ENCODE measurements around the gene GRIK4. TPM values are rescaled to one million over a fixed set of nuclear protein-coding genes. Genes with fewer than 3 reads are reported as not detected.

The GRIK4 gene
- total and polyA plus RNA-seq, 9 of the 15 experiments (the other 6 are each of a cell fraction or from before 2014, with no cell fraction given) = not detected

- no peaks in the 10 kb centered on the region for H3K79me2 ChIP-seq (ENCODE audit: control insufficient read depth, insufficient read depth, low read length)
- H3K4me2 ChIP-seq (ENCODE audit: insufficient read depth, low read length) = no peak overlapping the region
- ChIA-PET POLR2A (no interaction called here), CTCF (ENCODE audit: low intra/inter-chr PET ratio) (no interaction called here)
- BruUV-seq (replicated peaks) = no TSS peak
- no peak overlapping the region for H3K4me3 ChIP-seq
- no peak for TF ChIP-seq SRF (CRISPR knock-in tag; IDR thresholded peaks at IDR 0.05)
- no peak for TF ChIP-seq SRSF1 (IDR thresholded peaks at IDR 0.05; ENCODE audit: low read depth, low read length)
- no peak for TF ChIP-seq RB1 (IDR thresholded peaks at IDR 0.05; ENCODE audit: low read depth)
- TF ChIP-seq HDAC3 (IDR thresholded peaks at IDR 0.05; ENCODE audit: borderline replicate concordance, partially characterized antibody) = no peak
- TF ChIP-seq ID3 (CRISPR knock-in tag; IDR thresholded peaks at IDR 0.05) = no peak
- TF ChIP-seq ID3 (tag; IDR thresholded peaks at IDR 0.05) = no peak
- TF ChIP-seq NONO (IDR thresholded peaks at IDR 0.05; ENCODE audit: low read depth in 2 of 2, low read length in 1 of 2) = no peak
- TF ChIP-seq NCOA6 (IDR thresholded peaks at IDR 0.05) = no peak
- no peak for TF ChIP-seq YBX1 (IDR thresholded peaks at IDR 0.05)
- TF ChIP-seq ZNF778 (CRISPR knock-in tag; IDR thresholded peaks at IDR 0.05) = no peak
- no peak for TF ChIP-seq TFAM (CRISPR knock-in tag; conservative IDR thresholded peaks at IDR 0.05)
- no peak for TF ChIP-seq SMAD4 (CRISPR knock-in tag; conservative IDR thresholded peaks at IDR 0.05)
- TF ChIP-seq NR2C2 (CRISPR knock-in tag; IDR thresholded peaks at IDR 0.05) = no peak
- TF ChIP-seq NR2C2 (tag; IDR thresholded peaks at IDR 0.05) = no peak
- TF ChIP-seq MTA3 (IDR thresholded peaks at IDR 0.05; ENCODE audit: borderline replicate concordance) = no peak
- TF ChIP-seq ZNF77 (CRISPR knock-in tag; IDR thresholded peaks at IDR 0.05) = no peak
- H3K27me3 ChIP-seq (ENCODE audit: control insufficient read depth in 2 of 2, insufficient read depth in 2 of 2, low read length in 2 of 2) = peaks cover 4 to 19% of the 10 kb centered on the region in 2 experiments; a peak in 3 of 5 replicates
- H3K9me1 ChIP-seq (ENCODE audit: control insufficient read depth, insufficient read depth, low read length) = no peaks in the 10 kb centered on the region
- no peak overlapping the region for H3K9ac ChIP-seq (ENCODE audit: insufficient read depth in 1 of 2, low read depth in 2 of 2, low read length in 2 of 2)
- no peak for ATAC-seq
- no peaks in the 10 kb centered on the region for H4K20me1 ChIP-seq (replicated peaks; ENCODE audit: control insufficient read depth, insufficient read depth, low read length)
- DNase-seq (ENCODE audit: extremely low read depth in 1 of 4, low spot score in 3 of 4) = no peak
- no peak overlapping the region for H2AFZ ChIP-seq (ENCODE audit: low read depth, low read length)
- intact Hi-C loops (cut with micrococcal nuclease) (no loop called here), in situ Hi-C loops (cut with MboI) (no loop called here)
- WGBS (ENCODE audit: insufficient coverage, low coverage, missing lambda C conversion rate) = 16% methylated on average over 8 of the region's 8 CpGs
- H3K27ac ChIP-seq (ENCODE audit: extremely low read depth, low read depth, low read length) = no peak overlapping the region
- FAIRE-seq = no peak
- H3K9me3 ChIP-seq (replicated peaks; ENCODE audit: control insufficient read depth, insufficient read depth, low read depth, low read length) = no peaks in the 10 kb centered on the region
- H3K36me3 ChIP-seq (ENCODE audit: control insufficient read depth, insufficient read depth, low read length) = no peaks in the 10 kb centered on the region
- peaks cover 0 to 8% of the 10 kb centered on the region in 2 experiments; a peak in 2 of 5 replicates for H3K4me1 ChIP-seq (replicated peaks in 1 of 2; ENCODE audit: control insufficient read depth in 2 of 2, insufficient read depth in 2 of 2, low read length in 2 of 2)
These were observed 12.5 kb upstream of the GRIK4 start for GRCh38 chr11:120499088-120499487.

All from K562 (cell line).